Suprapubic skin (tissue), 4 donors: ENCODE measurements around the gene PAK6. TPM values are rescaled to one million over a fixed set of nuclear protein-coding genes. Genes with fewer than 3 reads are reported as not detected.

ENCODE experiments used
- total RNA-seq, 4 donors: library from RNA; depleted of rRNA; stranded (reverse); fragments of >200 nt; gene quantifications; one replicate each; pipeline ENCODE4 v1.1.0, GENCODE V29; 2016

PAK6 gene
- total RNA-seq, 4 donors from 2014 or later: 71.7 to 145 (median 79.2) TPM

Other genes starting within 250 kb of the PAK6 start
- 100 to 1,000 TPM; 161 to 218 (median 170) TPM for gene SRP14, start 199.9 kb upstream of the PAK6 start, total RNA-seq
- gene BMF, start 130.2 kb upstream of the PAK6 start, total RNA-seq: 10 to 100 TPM in 2 of 4 donors, 1 to 10 TPM in 2; 2.6 to 11.1 (median 9.8) TPM
- gene BUB1B, start 78.0 kb upstream of the PAK6 start, total RNA-seq: 10 to 100 TPM in 2 of 4 donors, 1 to 10 TPM in 2; 1.8 to 12.2 (median 8.8) TPM
- not detected for gene ANKRD63, start 44.0 kb downstream of the PAK6 start, total RNA-seq
- gene PLCB2, start 68.9 kb downstream of the PAK6 start, total RNA-seq: 1 to 10 TPM in 3 of 4 donors, under 1 TPM in 1; 0.34 to 3.0 (median 2.0) TPM
- 1 to 10 TPM; 3.3 to 9.1 (median 6.1) TPM for gene INAFM2, start 84.6 kb downstream of the PAK6 start, total RNA-seq
- 10 to 100 TPM in 2 of 4 donors, 1 to 10 TPM in 2; 6.1 to 47.9 (median 10.9) TPM for gene CCDC9B, start 101.9 kb downstream of the PAK6 start, total RNA-seq
- gene PHGR1, start 112.0 kb downstream of the PAK6 start, total RNA-seq: not detected
- gene DISP2, start 119.2 kb downstream of the PAK6 start, total RNA-seq: under 1 TPM in 3 of 4 donors, not detected in 1; 0.04 to 0.21 (median 0.05) TPM
- 10 to 100 TPM; 13.5 to 24.3 (median 18.9) TPM for gene KNSTRN, start 143.7 kb downstream of the PAK6 start, total RNA-seq
- gene IVD, start 166.7 kb downstream of the PAK6 start, total RNA-seq: 10 to 100 TPM in 2 of 4 donors, 1 to 10 TPM in 2; 7.7 to 18.3 (median 13.3) TPM
- 10 to 100 TPM; 16.8 to 24.6 (median 19.2) TPM for gene BAHD1, start 201.9 kb downstream of the PAK6 start, total RNA-seq
- 10 to 100 TPM in 1 of 4 donors, 1 to 10 TPM in 3; 6.9 to 13.6 (median 8.3) TPM for gene CHST14, start 231.9 kb downstream of the PAK6 start, total RNA-seq